GM12878 (cell line): ENCODE results near the gene USP4. TPM values are rescaled to one million over a fixed set of nuclear protein-coding genes. Genes with fewer than 3 reads are reported as not detected.

Experiments
- ASH2L ChIP-seq: fragments of 300-600, 200-600 bp; sonication (generic); IDR thresholded peaks from 2 replicates; pipeline ENCODE4 v1.6.1; 2017; ENCODE audit warnings: low read depth, mild to moderate bottlenecking, borderline replicate concordance
- BACH1 ChIP-seq: fragments of 450-650 bp; IDR thresholded peaks from 2 replicates; pipeline ENCODE4 v1.6.1; 2017; ENCODE audit warnings: mild to moderate bottlenecking, borderline replicate concordance
- BRCA1 ChIP-seq: IDR thresholded peaks from 2 replicates; pipeline ENCODE4 v1.6.1; 2011; ENCODE audit warnings: low read depth, low read length, improper control_type of control experiment
- CHD4 ChIP-seq: fragments of 200-600 bp; sonication (generic); IDR thresholded peaks from 2 replicates; pipeline ENCODE4 v1.6.1; 2016; ENCODE audit warnings: mild to moderate bottlenecking
- EGR1 ChIP-seq, 2 experiments: IDR thresholded peaks; 1 replicate in 1 of 2; 2 replicates in 1 of 2; pipeline ENCODE4 v1.6.1; 2011 to 2012; ENCODE audit warnings: low read depth in 2 of 2, low read length in 2 of 2, borderline replicate concordance in 1 of 2, mild to moderate bottlenecking in 1 of 2, moderate library complexity in 1 of 2
- ESRRA ChIP-seq: IDR thresholded peaks from 2 replicates; pipeline ENCODE4 v1.6.1; 2012; ENCODE audit warnings: mild to moderate bottlenecking, low read length, improper control_type of control experiment
- GATAD2B ChIP-seq: fragments of 450-650 bp; conservative IDR thresholded peaks from 2 replicates; pipeline ENCODE4 v1.6.1; 2017; ENCODE audit warnings: low read depth, mild to moderate bottlenecking, moderate library complexity
- KLF5 ChIP-seq: fragments of 450-650 bp; IDR thresholded peaks from 2 replicates; pipeline ENCODE4 v1.6.1; 2014; ENCODE audit warnings: mild to moderate bottlenecking; ENCODE audit not compliant: partially characterized antibody
- POU2F2 ChIP-seq: IDR thresholded peaks from 3 replicates; pipeline ENCODE4 v1.6.1; 2011; ENCODE audit warnings: low read depth, mild to moderate bottlenecking, low read length, borderline replicate concordance
- RAD21 ChIP-seq: IDR thresholded peaks from 2 replicates; pipeline ENCODE4 v1.6.1; 2011; ENCODE audit warnings: mild to moderate bottlenecking, low read depth, low read length, moderate library complexity; ENCODE audit not compliant: insufficient read depth
- SIN3A ChIP-seq: IDR thresholded peaks from 2 replicates; pipeline ENCODE4 v1.6.1; 2012; ENCODE audit warnings: low read depth, low read length, improper control_type of control experiment
- SMAD1 ChIP-seq: fragments of 450-650 bp; IDR thresholded peaks from 2 replicates; pipeline ENCODE4 v1.6.1; 2018; ENCODE audit warnings: mild to moderate bottlenecking, low read depth; ENCODE audit not compliant: partially characterized antibody
- SREBF1 ChIP-seq: IDR thresholded peaks from 2 replicates; pipeline ENCODE4 v1.6.1; 2012; ENCODE audit warnings: mild to moderate bottlenecking, low read length
- SRF ChIP-seq, 2 experiments: IDR thresholded peaks; 2 replicates each; pipeline ENCODE4 v1.6.1; 2011; ENCODE audit warnings: low read depth in 2 of 2, low read length in 2 of 2, mild to moderate bottlenecking in 1 of 2, moderate library complexity in 1 of 2
- YY1 ChIP-seq: IDR thresholded peaks from 2 replicates; pipeline ENCODE4 v1.6.1; 2011; ENCODE audit warnings: low read depth, mild to moderate bottlenecking, low read length
- ZBED1 ChIP-seq: IDR thresholded peaks from 2 replicates; pipeline ENCODE4 v1.6.1; 2016; ENCODE audit warnings: borderline replicate concordance
- ZNF622 ChIP-seq: fragments of 450-650 bp; IDR thresholded peaks from 2 replicates; pipeline ENCODE4 v1.6.1; 2017; ENCODE audit warnings: mild to moderate bottlenecking, inconsistent platforms
- polyA plus RNA-seq, 11 experiments: library from polyadenylated mRNA; depleted of rRNA in 4 of 11; unstranded in 6 of 11; stranded (reverse) in 5 of 11; fragments of >200 nt; fragmentation: Nextera tagmentation in 4 of 11; fragmentation: Illumina TruSeq in 1 of 11; extraction: Ambion mirVana in 4 of 11; extraction: Trizol in 1 of 11; gene quantifications; 1 replicate in 1 of 11; 2 replicates in 10 of 11; pipeline versions ENCODE4 v1.2.1 to v1.2.3, GENCODE V29; 2011 to 2016; ENCODE audit warnings: inconsistent platforms in 2 of 11, missing spikeins in 2 of 11, low read depth in 1 of 11
- total RNA-seq, 4 experiments: library from RNA; depleted of rRNA in 3 of 4; stranded (reverse); fragments of >200 nt in 3 of 4; fragmentation: Illumina TruSeq in 1 of 4; extraction: Trizol in 1 of 4; gene quantifications; 2 replicates each; pipeline versions ENCODE4 v1.2.1 to v1.2.3, GENCODE V29; 2013 to 2021
- TF ChIP-seq, protein P1 (sequence below): IDR thresholded peaks from 2 replicates; pipeline ENCODE4 v1.6.1; 2011; ENCODE audit warnings: borderline replicate concordance, low read depth, mild to moderate bottlenecking, moderate library complexity, mixed read lengths, low read length; ENCODE audit not compliant: insufficient read depth; ENCODE audit errors: extremely low read length
- TF ChIP-seq, protein P2 (sequence below): fragments of 150-350 bp; IDR thresholded peaks from 2 replicates; pipeline ENCODE4 v1.6.1; 2014; ENCODE audit warnings: mild to moderate bottlenecking, low read depth, low read length
- TF ChIP-seq, protein P3 (sequence below): fragments of 450-650 bp; IDR thresholded peaks from 2 replicates; pipeline ENCODE4 v1.6.1; 2017; ENCODE audit warnings: borderline replicate concordance
- TF ChIP-seq, protein P4 (sequence below): fragments of 450-650 bp; IDR thresholded peaks from 2 replicates; pipeline ENCODE4 v1.6.1; 2017; ENCODE audit warnings: mild to moderate bottlenecking, low read depth, inconsistent platforms; ENCODE audit not compliant: poor library complexity, severe bottlenecking
- TF ChIP-seq, protein P5 (sequence below): IDR thresholded peaks from 2 replicates; pipeline ENCODE4 v1.6.1; 2011; ENCODE audit warnings: low read depth, low read length, improper control_type of control experiment, borderline replicate concordance
- TF ChIP-seq, protein P6 (sequence below): IDR thresholded peaks from 2 replicates; pipeline ENCODE4 v1.6.1; 2012; ENCODE audit warnings: low read depth, low read length, improper control_type of control experiment

Gene USP4
- total and polyA plus RNA-seq, 10 of the 15 experiments (the other 5 are each of a cell fraction or from before 2014, with no cell fraction given): 26.5 to 77.1 (median 66.0) TPM

DNA sequence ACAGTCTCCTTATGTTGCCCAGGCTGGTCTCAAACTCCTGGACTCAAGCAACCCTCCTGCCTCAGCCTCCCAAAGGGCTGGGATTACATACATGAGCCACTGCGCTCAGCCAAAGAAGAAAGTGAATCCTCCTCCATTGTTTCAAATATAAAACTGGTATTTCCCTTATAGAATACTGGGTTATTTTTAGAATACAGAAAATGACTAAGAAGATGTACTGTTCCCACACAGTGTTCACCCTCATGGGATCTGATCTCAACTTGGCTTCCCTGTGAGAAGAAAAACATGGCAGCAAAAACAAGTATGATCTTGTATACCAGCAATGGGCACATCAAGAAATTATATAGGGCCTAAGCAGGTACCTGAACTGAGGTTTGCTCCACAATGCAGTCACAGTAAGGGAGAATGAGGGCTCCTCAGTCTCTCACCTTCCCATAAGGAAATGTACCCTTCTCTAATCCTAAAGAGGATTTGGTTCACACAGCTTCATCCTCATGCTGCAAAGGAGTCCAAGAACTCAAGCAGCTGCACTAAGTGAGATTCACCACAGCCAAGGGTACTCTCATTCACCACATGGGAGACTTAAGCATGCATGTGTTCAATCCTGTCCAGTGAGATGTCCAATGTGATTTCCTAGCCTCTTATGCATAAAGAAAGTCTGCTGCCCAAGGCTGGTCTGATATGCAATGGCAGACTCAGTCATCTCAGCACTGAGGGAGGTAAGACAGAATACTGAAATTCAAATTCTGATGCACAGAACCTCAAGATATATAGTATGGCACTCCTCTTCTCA lies 25.8 kb downstream of the USP4 start (continued):
- no peak for TF ChIP-seq RAD21
- TF ChIP-seq YY1: no peak
- no peak for TF ChIP-seq SIN3A
- TF ChIP-seq, protein P1, sequence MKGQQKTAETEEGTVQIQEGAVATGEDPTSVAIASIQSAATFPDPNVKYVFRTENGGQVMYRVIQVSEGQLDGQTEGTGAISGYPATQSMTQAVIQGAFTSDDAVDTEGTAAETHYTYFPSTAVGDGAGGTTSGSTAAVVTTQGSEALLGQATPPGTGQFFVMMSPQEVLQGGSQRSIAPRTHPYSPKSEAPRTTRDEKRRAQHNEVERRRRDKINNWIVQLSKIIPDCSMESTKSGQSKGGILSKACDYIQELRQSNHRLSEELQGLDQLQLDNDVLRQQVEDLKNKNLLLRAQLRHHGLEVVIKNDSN: no peak
- TF ChIP-seq KLF5: no peak
- no peak for TF ChIP-seq ZNF622
- 0 out of 2 replicates have a peak, but pooled peaks have one; percentile 45 for TF ChIP-seq ZBED1
- TF ChIP-seq, protein P2, sequence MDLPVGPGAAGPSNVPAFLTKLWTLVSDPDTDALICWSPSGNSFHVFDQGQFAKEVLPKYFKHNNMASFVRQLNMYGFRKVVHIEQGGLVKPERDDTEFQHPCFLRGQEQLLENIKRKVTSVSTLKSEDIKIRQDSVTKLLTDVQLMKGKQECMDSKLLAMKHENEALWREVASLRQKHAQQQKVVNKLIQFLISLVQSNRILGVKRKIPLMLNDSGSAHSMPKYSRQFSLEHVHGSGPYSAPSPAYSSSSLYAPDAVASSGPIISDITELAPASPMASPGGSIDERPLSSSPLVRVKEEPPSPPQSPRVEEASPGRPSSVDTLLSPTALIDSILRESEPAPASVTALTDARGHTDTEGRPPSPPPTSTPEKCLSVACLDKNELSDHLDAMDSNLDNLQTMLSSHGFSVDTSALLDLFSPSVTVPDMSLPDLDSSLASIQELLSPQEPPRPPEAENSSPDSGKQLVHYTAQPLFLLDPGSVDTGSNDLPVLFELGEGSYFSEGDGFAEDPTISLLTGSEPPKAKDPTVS: no peak
- no peak for TF ChIP-seq BRCA1
- TF ChIP-seq, protein P3, sequence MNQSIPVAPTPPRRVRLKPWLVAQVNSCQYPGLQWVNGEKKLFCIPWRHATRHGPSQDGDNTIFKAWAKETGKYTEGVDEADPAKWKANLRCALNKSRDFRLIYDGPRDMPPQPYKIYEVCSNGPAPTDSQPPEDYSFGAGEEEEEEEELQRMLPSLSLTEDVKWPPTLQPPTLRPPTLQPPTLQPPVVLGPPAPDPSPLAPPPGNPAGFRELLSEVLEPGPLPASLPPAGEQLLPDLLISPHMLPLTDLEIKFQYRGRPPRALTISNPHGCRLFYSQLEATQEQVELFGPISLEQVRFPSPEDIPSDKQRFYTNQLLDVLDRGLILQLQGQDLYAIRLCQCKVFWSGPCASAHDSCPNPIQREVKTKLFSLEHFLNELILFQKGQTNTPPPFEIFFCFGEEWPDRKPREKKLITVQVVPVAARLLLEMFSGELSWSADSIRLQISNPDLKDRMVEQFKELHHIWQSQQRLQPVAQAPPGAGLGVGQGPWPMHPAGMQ: no peak
- TF ChIP-seq, protein P4, sequence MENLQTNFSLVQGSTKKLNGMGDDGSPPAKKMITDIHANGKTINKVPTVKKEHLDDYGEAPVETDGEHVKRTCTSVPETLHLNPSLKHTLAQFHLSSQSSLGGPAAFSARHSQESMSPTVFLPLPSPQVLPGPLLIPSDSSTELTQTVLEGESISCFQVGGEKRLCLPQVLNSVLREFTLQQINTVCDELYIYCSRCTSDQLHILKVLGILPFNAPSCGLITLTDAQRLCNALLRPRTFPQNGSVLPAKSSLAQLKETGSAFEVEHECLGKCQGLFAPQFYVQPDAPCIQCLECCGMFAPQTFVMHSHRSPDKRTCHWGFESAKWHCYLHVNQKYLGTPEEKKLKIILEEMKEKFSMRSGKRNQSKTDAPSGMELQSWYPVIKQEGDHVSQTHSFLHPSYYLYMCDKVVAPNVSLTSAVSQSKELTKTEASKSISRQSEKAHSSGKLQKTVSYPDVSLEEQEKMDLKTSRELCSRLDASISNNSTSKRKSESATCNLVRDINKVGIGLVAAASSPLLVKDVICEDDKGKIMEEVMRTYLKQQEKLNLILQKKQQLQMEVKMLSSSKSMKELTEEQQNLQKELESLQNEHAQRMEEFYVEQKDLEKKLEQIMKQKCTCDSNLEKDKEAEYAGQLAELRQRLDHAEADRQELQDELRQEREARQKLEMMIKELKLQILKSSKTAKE: no peak
- TF ChIP-seq, protein P5, sequence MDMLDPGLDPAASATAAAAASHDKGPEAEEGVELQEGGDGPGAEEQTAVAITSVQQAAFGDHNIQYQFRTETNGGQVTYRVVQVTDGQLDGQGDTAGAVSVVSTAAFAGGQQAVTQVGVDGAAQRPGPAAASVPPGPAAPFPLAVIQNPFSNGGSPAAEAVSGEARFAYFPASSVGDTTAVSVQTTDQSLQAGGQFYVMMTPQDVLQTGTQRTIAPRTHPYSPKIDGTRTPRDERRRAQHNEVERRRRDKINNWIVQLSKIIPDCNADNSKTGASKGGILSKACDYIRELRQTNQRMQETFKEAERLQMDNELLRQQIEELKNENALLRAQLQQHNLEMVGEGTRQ: no peak
- TF ChIP-seq ASH2L: no peak
- no peak for TF ChIP-seq SREBF1
- TF ChIP-seq SRF (IDR thresholded peaks at IDR 0.05; ENCODE audit: low read depth in 2 of 2, low read length in 2 of 2): no peak
- no peak for TF ChIP-seq ESRRA
- TF ChIP-seq GATAD2B: no peak
- TF ChIP-seq POU2F2: no peak
- TF ChIP-seq SMAD1: no peak
- TF ChIP-seq BACH1: no peak
- TF ChIP-seq EGR1 (IDR thresholded peaks at IDR 0.05; ENCODE audit: borderline replicate concordance in 1 of 2, low read depth in 2 of 2, low read length in 2 of 2): no peak
- TF ChIP-seq, protein P6, sequence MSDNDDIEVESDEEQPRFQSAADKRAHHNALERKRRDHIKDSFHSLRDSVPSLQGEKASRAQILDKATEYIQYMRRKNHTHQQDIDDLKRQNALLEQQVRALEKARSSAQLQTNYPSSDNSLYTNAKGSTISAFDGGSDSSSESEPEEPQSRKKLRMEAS: no peak
- TF ChIP-seq CHD4: no peak
